Muscle layer of duodenum (tissue), 2 donors: ENCODE data around the gene GNB3.

Experiments
- H3K27ac ChIP-seq: one replicate; pipeline ENCODE4 v1.7.0; 2013; ENCODE audit warnings: mild to moderate bottlenecking, low read length
- H3K27me3 ChIP-seq: one replicate; pipeline ENCODE4 v1.7.0; 2013; ENCODE audit warnings: low read depth, mild to moderate bottlenecking, control low read depth, low read length
- H3K36me3 ChIP-seq, 2 donors: one replicate each; pipeline ENCODE4 v1.7.0; 2013; ENCODE audit warnings: low read length in 2 of 2, control low read depth in 1 of 2, mild to moderate bottlenecking in 1 of 2; ENCODE audit not compliant: insufficient read depth in 2 of 2, control insufficient read depth in 1 of 2
- H3K4me1 ChIP-seq, 2 donors: one replicate each; pipeline ENCODE4 v1.7.0; 2013; ENCODE audit warnings: low read length in 2 of 2, mild to moderate bottlenecking in 2 of 2, control low read depth in 1 of 2, moderate library complexity in 1 of 2; ENCODE audit not compliant: insufficient read depth in 2 of 2, control insufficient read depth in 1 of 2
- H3K4me3 ChIP-seq, 2 donors: one replicate each; pipeline ENCODE4 v1.7.0; 2013; ENCODE audit warnings: low read length in 2 of 2, low read depth in 1 of 2, mild to moderate bottlenecking in 1 of 2
- H3K9me3 ChIP-seq, 2 donors: one replicate each; pipeline ENCODE4 v1.7.0; 2013; ENCODE audit warnings: low read length in 2 of 2, control low read depth in 1 of 2, mild to moderate bottlenecking in 1 of 2; ENCODE audit not compliant: control insufficient read depth in 1 of 2
- donor health status: healthy.

Gene GNB3

GRCh38 chr12:6830999-6831398, 9.7 kb upstream of the GNB3 start:
- H3K27ac ChIP-seq, result no peak overlapping the region
- H3K27me3 ChIP-seq, result no peaks in the 10 kb centered on the region

GRCh38 chr12:6831450-6831995, 9.2 kb upstream of the GNB3 start:
- Histone ChIP-seq H3K27ac (no peak overlapping the region), H3K9me3 (no peaks in the 10 kb centered on the region), H3K4me3 (no peak overlapping the region), H3K4me1 (peaks cover 4 to 27% of the 10 kb centered on the region in 2 donors), H3K36me3 (peaks cover 11 to 22% of the 10 kb centered on the region in 2 donors), H3K27me3 (no peaks in the 10 kb centered on the region)

More at GRCh38 chr12:6830999-6831398, 9.7 kb upstream of the GNB3 start:
- Histone ChIP-seq H3K4me1 (peaks cover 4 to 27% of the 10 kb centered on the region in 2 donors), H3K4me3 (no peak overlapping the region), H3K36me3 (peaks cover 11 to 22% of the 10 kb centered on the region in 2 donors), H3K9me3 (no peaks in the 10 kb centered on the region)

- Histone ChIP-seq H3K4me3 (no peak overlapping the region), H3K36me3 (peaks cover 11 to 25% of the 10 kb centered on the region in 2 donors), H3K27me3 (no peaks in the 10 kb centered on the region), H3K4me1 (peaks cover 3 to 22% of the 10 kb centered on the region in 2 donors), H3K9me3 (no peaks in the 10 kb centered on the region), H3K27ac (no peak overlapping the region)
Measured at GRCh38 chr12:6832125-6832524, 8.6 kb upstream of the GNB3 start.

- Histone ChIP-seq H3K4me3 (no peak overlapping the region), H3K9me3 (no peaks in the 10 kb centered on the region), H3K27ac (no peak overlapping the region), H3K36me3 (peaks cover 11 to 36% of the 10 kb centered on the region in 2 donors), H3K27me3 (no peaks in the 10 kb centered on the region), H3K4me1 (peaks cover 0 to 16% of the 10 kb centered on the region in 2 donors)
Measured at GRCh38 chr12:6833189-6833890, 7.4 kb upstream of the GNB3 start.

- Histone ChIP-seq H3K27ac (no peak overlapping the region), H3K36me3 (peaks cover 11 to 44% of the 10 kb centered on the region in 2 donors), H3K4me1 (peaks cover 0 to 12% of the 10 kb centered on the region in 2 donors), H3K27me3 (no peaks in the 10 kb centered on the region), H3K9me3 (no peaks in the 10 kb centered on the region), H3K4me3 (no peak overlapping the region)
Measured at GRCh38 chr12:6834254-6834653, 6.5 kb upstream of the GNB3 start.

GRCh38 chr12:6834873-6835272, 5.9 kb upstream of the GNB3 start:
- Histone ChIP-seq H3K4me1 (peaks cover 0 to 9% of the 10 kb centered on the region in 2 donors), H3K27ac (no peak overlapping the region), H3K36me3 (peaks cover 11 to 50% of the 10 kb centered on the region in 2 donors), H3K27me3 (no peaks in the 10 kb centered on the region), H3K4me3 (no peak overlapping the region), H3K9me3 (no peaks in the 10 kb centered on the region)

- peaks cover 8 to 41% of the 10 kb centered on the region in 2 donors for H3K36me3 ChIP-seq
- H3K27me3 ChIP-seq, result no peaks in the 10 kb centered on the region
- no peak overlapping the region for H3K4me3 ChIP-seq
- no peaks in the 10 kb centered on the region for H3K9me3 ChIP-seq
- peaks cover 0 to 3% of the 10 kb centered on the region in 2 donors for H3K4me1 ChIP-seq
- no peak overlapping the region for H3K27ac ChIP-seq
Measured at GRCh38 chr12:6836851-6837250, 3.9 kb upstream of the GNB3 start.

GRCh38 chr12:6837370-6838060, 3.2 kb upstream of the GNB3 start:
- Histone ChIP-seq H3K36me3 (peaks cover 5 to 41% of the 10 kb centered on the region in 2 donors), H3K9me3 (no peaks in the 10 kb centered on the region), H3K27ac (no peak overlapping the region), H3K4me1 (peaks cover 0 to 3% of the 10 kb centered on the region in 2 donors), H3K4me3 (no peak overlapping the region), H3K27me3 (no peaks in the 10 kb centered on the region)

GRCh38 chr12:6838854-6839253, 1.9 kb upstream of the GNB3 start:
- peaks cover 0 to 3% of the 10 kb centered on the region in 2 donors for H3K4me1 ChIP-seq
- H3K36me3 ChIP-seq, result peaks cover 5 to 40% of the 10 kb centered on the region in 2 donors
- H3K27me3 ChIP-seq, result no peaks in the 10 kb centered on the region
- no peak overlapping the region for H3K27ac ChIP-seq
- H3K9me3 ChIP-seq, result no peaks in the 10 kb centered on the region
- no peak overlapping the region for H3K4me3 ChIP-seq

GRCh38 chr12:6839482-6840201, 1.1 kb upstream of the GNB3 start:
- Histone ChIP-seq H3K27ac (no peak overlapping the region), H3K36me3 (peaks cover 0 to 40% of the 10 kb centered on the region in 2 donors)

GRCh38 chr12:6840330-6840729, 395 bp upstream of the GNB3 start:
- H3K4me1 ChIP-seq, result peaks cover 0 to 3% of the 10 kb centered on the region in 2 donors
- H3K27ac ChIP-seq, result no peak overlapping the region
- no peaks in the 10 kb centered on the region for H3K9me3 ChIP-seq
- no peaks in the 10 kb centered on the region for H3K27me3 ChIP-seq
- H3K36me3 ChIP-seq, result peaks cover 0 to 47% of the 10 kb centered on the region in 2 donors
- no peak overlapping the region for H3K4me3 ChIP-seq

More at GRCh38 chr12:6839482-6840201, 1.1 kb upstream of the GNB3 start:
- Histone ChIP-seq H3K9me3 (no peaks in the 10 kb centered on the region), H3K4me1 (peaks cover 0 to 3% of the 10 kb centered on the region in 2 donors), H3K4me3 (no peak overlapping the region), H3K27me3 (no peaks in the 10 kb centered on the region)
